Vagina (tissue), 2 donors: ENCODE data around the gene MSRB1. TPM values are rescaled to one million over a fixed set of nuclear protein-coding genes. Genes with fewer than 3 reads are reported as not detected.

Experiments
- DNase-seq, 2 donors: peaks; one replicate each; pipeline ENCODE4 v3.0.0-alpha.2; 2017; ENCODE audit errors: extremely low spot score in 2 of 2
- H3K27ac ChIP-seq: fragments of 200-600 bp; sonication (generic); one replicate; pipeline ENCODE4 v1.5.1; 2019
- H3K27me3 ChIP-seq: fragments of 200-600 bp; sonication (generic); one replicate; pipeline ENCODE4 v1.5.1; 2019
- H3K36me3 ChIP-seq, 2 donors: fragments of 200-600 bp; sonication (generic); one replicate each; pipeline ENCODE4 v1.5.1; 2017 to 2019
- H3K4me1 ChIP-seq: fragments of 200-600 bp; sonication (generic); one replicate; pipeline ENCODE4 v1.5.1; 2019
- H3K4me3 ChIP-seq, 2 donors: fragments of 200-600 bp; sonication (generic); 1 replicate in 1 of 2; 2 replicates in 1 of 2; pipeline ENCODE4 v1.5.1; 2016 to 2019
- H3K9me3 ChIP-seq: fragments of 200-600 bp; sonication (generic); one replicate; pipeline ENCODE4 v1.5.1; 2019
- POLR2A ChIP-seq, 2 donors: fragments of 450-650 bp; IDR thresholded peaks; one replicate each; pipeline ENCODE4 v1.6.1; 2017; ENCODE audit warnings: antibody characterized with exemption in 2 of 2, mild to moderate bottlenecking in 2 of 2, moderate library complexity in 2 of 2
- POLR2AphosphoS5 ChIP-seq, 2 donors: sonication (generic); formaldehyde crosslinking; IDR thresholded peaks; one replicate each; pipeline ENCODE4 v1.9.0; 2017; ENCODE audit warnings: antibody characterized with exemption in 2 of 2, mild to moderate bottlenecking in 2 of 2, low read depth in 1 of 2; ENCODE audit not compliant: insufficient read depth in 1 of 2
- intact Hi-C: fragments of 100-400 bp; cut with DNase I; formaldehyde crosslinking; loops from one replicate; pipeline ENCODE4 v1.15.1; 2023
- total RNA-seq: library from RNA; depleted of rRNA; stranded (reverse); fragments of >200 nt; gene quantifications from one replicate; pipeline ENCODE4 v1.2.3, GENCODE V29; 2016
- TF ChIP-seq, protein P1 (sequence below), 3 experiments: fragments of 450-650 bp in 2 of 3; fragments of 200-600 bp in 1 of 3; sonication (generic) in 1 of 3; IDR thresholded peaks; one replicate each; pipeline ENCODE4 v1.5.1; 2017 to 2019; ENCODE audit warnings: antibody characterized with exemption in 3 of 3, mild to moderate bottlenecking in 2 of 3, moderate library complexity in 2 of 3

The MSRB1 gene
- total RNA-seq, 1 donor from 2014 or later = 53.0 TPM

DNA sequence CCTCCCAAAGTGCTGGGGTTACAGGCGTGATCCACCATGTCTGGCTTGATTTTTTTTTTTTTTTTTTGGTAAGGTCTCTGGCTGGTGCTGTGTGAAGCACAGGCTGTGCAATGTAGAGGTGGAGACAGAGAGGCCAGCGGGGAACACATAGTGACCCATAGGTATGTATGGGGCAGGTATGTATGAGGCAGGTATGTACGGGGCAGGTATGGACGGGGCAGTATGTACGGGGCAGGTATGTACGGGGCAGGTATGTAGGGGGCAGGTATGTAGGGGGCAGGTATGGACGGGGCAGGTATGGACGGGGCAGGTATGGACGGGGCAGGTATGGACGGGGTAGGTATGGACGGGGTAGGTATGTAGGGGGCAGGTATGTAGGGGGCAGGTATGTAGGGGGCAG, 6.5 kb upstream of the MSRB1 start:
- TF ChIP-seq, protein P1, sequence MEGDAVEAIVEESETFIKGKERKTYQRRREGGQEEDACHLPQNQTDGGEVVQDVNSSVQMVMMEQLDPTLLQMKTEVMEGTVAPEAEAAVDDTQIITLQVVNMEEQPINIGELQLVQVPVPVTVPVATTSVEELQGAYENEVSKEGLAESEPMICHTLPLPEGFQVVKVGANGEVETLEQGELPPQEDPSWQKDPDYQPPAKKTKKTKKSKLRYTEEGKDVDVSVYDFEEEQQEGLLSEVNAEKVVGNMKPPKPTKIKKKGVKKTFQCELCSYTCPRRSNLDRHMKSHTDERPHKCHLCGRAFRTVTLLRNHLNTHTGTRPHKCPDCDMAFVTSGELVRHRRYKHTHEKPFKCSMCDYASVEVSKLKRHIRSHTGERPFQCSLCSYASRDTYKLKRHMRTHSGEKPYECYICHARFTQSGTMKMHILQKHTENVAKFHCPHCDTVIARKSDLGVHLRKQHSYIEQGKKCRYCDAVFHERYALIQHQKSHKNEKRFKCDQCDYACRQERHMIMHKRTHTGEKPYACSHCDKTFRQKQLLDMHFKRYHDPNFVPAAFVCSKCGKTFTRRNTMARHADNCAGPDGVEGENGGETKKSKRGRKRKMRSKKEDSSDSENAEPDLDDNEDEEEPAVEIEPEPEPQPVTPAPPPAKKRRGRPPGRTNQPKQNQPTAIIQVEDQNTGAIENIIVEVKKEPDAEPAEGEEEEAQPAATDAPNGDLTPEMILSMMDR (IDR thresholded peaks at IDR 0.05) = no peak
- TF ChIP-seq POLR2A (IDR thresholded peaks at IDR 0.05) (no peak), POLR2AphosphoS5 (IDR thresholded peaks at IDR 0.05; ENCODE audit: insufficient read depth in 1 of 2, low read depth in 1 of 2) (no peak)
- intact Hi-C loops = no loop called here

DNA sequence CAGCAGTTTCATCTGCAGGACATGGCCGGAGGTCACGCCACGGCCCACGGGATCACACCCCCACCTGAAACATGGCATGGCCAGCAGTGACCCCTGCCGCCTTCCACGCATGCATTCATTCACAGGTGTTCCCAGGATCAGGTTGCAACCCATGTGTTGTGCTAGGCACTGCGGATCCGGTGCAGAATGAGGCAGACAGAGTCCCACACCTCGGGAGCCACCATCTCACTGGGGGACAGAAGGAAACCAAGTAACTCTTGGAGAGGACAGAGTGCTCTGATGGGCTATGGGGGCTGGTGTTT, 4.3 kb upstream of the MSRB1 start:
- Histone ChIP-seq H3K9me3 (no peaks in the 10 kb centered on the region), H3K27ac (no peak overlapping the region), H3K4me3 (no peak overlapping the region), H3K36me3 (no peaks in the 10 kb centered on the region), H3K4me1 (peaks cover 10% of the 10 kb centered on the region), H3K27me3 (no peaks in the 10 kb centered on the region)
- intact Hi-C loops = no loop called here
- no peak for DNase-seq
- TF ChIP-seq POLR2A (IDR thresholded peaks at IDR 0.05) (no peak), POLR2AphosphoS5 (IDR thresholded peaks at IDR 0.05; ENCODE audit: insufficient read depth in 1 of 2, low read depth in 1 of 2) (no peak)
- TF ChIP-seq, protein P1 (IDR thresholded peaks at IDR 0.05) = no peak

More for the DNA sequence above, 6.5 kb upstream of the MSRB1 start:
- Histone ChIP-seq H3K27ac (no peak overlapping the region), H3K9me3 (no peaks in the 10 kb centered on the region), H3K4me1 (no peaks in the 10 kb centered on the region), H3K36me3 (no peaks in the 10 kb centered on the region), H3K27me3 (no peaks in the 10 kb centered on the region), H3K4me3 (no peak overlapping the region)
- DNase-seq = no peak

DNA sequence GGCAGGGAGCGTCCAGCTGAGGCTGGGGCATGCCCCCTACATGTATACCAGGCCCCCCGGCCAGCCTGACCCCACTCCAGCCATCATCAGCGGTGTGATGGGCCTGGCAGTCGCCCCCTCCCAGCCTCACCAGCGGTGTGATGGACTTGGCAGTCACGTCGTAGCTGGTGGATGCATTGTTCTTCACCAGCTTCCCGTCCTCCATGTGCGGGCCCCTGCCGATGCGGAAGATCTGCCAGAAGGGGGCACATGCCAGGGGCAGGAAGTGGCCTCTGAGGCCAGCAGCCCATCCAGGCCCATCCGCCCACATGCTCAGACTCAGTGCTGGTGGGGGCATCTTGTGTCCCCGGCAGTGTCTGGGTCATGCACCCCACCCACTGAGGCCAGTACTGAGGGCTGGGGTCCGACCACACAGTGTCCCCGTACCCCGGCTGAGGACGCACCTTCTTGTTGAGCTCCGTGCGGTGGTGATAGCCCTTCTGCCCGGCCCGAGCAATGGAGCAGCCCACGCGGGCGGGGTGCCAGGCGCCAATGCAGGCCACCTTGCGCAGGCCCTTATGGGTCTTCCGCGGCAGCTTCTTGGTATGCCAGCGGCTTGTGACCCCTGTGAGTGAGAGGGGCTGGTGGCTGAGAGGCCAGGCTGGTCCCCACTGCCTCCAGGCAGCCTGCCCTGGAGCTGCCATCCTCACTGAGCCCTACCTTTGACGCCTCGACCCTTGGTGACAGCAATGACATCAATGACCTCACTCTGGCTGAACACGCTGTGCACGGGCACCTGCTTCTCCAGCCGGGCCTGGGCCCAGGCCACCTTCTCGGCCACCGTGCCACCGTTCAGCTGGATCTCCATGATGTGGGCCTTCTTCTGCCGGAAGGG, 3.7 kb upstream of the MSRB1 start:
- Histone ChIP-seq H3K27me3 (no peaks in the 10 kb centered on the region), H3K4me3 (no peak overlapping the region), H3K9me3 (no peaks in the 10 kb centered on the region), H3K4me1 (peaks cover 16% of the 10 kb centered on the region), H3K36me3 (no peaks in the 10 kb centered on the region), H3K27ac (no peak overlapping the region)
- intact Hi-C loops = no loop called here
- DNase-seq = no peak
- no peak for TF ChIP-seq POLR2A (IDR thresholded peaks at IDR 0.05)
- TF ChIP-seq, protein P1 (IDR thresholded peaks at IDR 0.05) = no peak
- TF ChIP-seq POLR2AphosphoS5 (IDR thresholded peaks at IDR 0.05; ENCODE audit: insufficient read depth in 1 of 2, low read depth in 1 of 2) = no peak

DNA sequence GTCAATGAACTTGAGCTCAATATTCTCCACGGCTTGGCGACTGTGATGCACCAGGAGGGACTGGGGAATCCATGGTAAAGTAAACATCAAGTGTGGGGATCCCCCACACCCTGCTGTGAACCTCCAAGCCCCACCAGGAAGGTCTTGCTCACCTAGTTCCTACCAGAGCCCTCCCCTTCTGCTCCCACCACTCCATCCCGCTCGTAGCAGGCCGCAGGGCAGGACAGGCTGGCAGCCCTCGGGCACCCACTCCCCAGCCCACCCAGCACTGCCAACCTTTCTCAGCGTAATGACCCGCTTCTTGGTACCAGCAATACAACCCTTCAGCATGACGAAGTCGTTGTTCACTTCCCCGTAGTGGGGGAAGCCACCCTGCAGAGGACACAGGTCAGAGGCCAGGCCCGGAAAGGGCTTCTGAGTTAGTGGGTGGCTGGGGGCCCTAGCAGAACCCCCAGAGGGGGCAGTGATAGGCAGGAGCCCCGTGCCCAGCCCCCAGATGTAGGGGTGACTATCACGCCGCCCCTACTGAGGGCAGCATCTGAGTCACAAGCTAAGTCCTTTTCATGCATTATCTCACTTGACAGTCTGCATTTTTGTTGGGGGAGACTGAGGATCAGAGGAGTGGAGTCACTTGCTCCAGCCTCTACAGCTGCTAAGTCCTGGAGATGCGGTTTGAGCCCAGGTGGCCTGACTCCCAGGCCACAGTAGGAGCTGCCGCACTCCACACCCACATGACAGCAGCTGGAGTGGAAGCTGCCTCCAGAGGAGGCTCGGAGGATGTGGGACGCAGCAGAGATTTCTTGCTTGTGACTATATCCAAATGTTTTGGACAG, 2.8 kb upstream of the MSRB1 start:
- H3K27ac ChIP-seq = no peak overlapping the region
- TF ChIP-seq POLR2A (IDR thresholded peaks at IDR 0.05) = no peak
- no peak for TF ChIP-seq POLR2AphosphoS5 (IDR thresholded peaks at IDR 0.05; ENCODE audit: insufficient read depth in 1 of 2, low read depth in 1 of 2)
- TF ChIP-seq, protein P1 (IDR thresholded peaks at IDR 0.05) = no peak
- H3K4me1 ChIP-seq = peaks cover 21% of the 10 kb centered on the region
- no peak overlapping the region for H3K4me3 ChIP-seq
- no peaks in the 10 kb centered on the region for H3K27me3 ChIP-seq
- no peak for DNase-seq
- peaks cover 0 to 1% of the 10 kb centered on the region in 2 donors for H3K36me3 ChIP-seq
- H3K9me3 ChIP-seq = no peaks in the 10 kb centered on the region
- intact Hi-C loops = no loop called here
